ENCODE measurements around the gene TBC1D9B.
"Not testable (repeated sequence)": the region's sequence is repeated elsewhere in the genome, so short reads cannot be mapped to it uniquely, and the experiment has no call there.

Gene TBC1D9B

DNA sequence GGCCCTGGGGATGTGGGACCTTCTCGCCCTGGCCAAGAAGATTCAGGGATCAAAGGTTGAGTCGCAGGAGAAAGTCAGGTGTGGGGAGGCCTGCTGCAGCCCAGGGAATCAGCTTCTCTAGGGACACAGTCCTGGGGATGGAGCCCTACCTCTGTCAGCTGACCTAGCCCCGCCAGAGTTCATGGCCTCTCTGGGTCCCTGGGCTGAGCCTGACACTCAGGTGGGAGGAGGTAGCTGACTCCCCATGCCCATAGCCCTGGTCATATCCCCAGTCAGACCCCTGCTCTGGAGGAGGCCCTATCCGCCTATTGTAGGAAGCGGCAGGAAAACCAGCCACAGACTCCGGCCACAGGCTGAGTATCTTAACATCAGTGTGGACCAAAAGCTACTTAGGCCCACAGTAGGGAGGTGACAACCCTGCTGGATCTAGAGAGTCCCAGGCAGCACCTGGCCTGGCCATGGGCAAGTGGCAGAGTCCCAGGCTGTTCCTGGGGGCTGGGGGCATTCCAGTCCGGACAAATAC, 34.0 kb downstream of the TBC1D9B start:
- DNase-seq (ENCODE audit: extremely low read depth, low read depth): no peak
- TF ChIP-seq, protein P1, sequence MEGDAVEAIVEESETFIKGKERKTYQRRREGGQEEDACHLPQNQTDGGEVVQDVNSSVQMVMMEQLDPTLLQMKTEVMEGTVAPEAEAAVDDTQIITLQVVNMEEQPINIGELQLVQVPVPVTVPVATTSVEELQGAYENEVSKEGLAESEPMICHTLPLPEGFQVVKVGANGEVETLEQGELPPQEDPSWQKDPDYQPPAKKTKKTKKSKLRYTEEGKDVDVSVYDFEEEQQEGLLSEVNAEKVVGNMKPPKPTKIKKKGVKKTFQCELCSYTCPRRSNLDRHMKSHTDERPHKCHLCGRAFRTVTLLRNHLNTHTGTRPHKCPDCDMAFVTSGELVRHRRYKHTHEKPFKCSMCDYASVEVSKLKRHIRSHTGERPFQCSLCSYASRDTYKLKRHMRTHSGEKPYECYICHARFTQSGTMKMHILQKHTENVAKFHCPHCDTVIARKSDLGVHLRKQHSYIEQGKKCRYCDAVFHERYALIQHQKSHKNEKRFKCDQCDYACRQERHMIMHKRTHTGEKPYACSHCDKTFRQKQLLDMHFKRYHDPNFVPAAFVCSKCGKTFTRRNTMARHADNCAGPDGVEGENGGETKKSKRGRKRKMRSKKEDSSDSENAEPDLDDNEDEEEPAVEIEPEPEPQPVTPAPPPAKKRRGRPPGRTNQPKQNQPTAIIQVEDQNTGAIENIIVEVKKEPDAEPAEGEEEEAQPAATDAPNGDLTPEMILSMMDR (IDR thresholded peaks at IDR 0.05; ENCODE audit: low read depth, low read length): no peak

DNA sequence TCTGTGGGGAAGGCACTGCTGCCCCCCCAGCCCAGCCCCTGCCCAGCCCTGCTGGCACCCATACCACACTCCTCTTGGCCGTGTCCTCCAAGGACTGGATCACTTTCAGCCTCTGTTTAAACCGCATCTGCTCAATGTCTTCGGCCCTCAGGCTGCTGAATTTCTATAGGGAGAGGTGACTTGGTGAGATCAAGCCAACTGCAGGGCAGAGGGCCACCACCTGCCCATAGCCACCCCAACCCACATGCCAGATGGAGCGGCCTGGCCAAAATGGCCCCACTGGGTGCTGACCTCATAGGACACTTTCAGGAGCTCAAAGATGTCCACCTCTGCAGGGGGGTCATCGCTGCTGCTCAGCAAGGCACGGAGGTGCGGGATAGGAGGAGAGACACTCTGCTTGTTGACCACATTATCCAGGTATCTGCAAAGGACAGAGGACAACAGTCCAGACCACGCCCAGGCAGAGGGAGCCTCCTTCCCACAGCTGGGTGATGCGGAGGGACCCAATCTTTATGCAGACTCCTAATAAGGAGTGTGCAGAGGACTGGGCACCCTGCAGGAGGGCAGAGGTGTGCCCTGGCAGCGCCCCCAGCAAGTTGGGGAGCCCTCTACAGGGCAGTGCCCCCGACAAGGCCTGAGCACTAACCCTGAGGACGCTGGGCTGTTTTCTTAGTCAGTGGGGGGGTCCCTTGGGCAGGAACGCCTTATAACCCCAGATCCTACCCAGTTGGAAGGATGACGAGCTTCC, 34.7 kb downstream of the TBC1D9B start:
- no peak for DNase-seq (ENCODE audit: extremely low read depth, low read depth)
- TF ChIP-seq, protein P1 (IDR thresholded peaks at IDR 0.05; ENCODE audit: low read depth, low read length): no peak

DNA sequence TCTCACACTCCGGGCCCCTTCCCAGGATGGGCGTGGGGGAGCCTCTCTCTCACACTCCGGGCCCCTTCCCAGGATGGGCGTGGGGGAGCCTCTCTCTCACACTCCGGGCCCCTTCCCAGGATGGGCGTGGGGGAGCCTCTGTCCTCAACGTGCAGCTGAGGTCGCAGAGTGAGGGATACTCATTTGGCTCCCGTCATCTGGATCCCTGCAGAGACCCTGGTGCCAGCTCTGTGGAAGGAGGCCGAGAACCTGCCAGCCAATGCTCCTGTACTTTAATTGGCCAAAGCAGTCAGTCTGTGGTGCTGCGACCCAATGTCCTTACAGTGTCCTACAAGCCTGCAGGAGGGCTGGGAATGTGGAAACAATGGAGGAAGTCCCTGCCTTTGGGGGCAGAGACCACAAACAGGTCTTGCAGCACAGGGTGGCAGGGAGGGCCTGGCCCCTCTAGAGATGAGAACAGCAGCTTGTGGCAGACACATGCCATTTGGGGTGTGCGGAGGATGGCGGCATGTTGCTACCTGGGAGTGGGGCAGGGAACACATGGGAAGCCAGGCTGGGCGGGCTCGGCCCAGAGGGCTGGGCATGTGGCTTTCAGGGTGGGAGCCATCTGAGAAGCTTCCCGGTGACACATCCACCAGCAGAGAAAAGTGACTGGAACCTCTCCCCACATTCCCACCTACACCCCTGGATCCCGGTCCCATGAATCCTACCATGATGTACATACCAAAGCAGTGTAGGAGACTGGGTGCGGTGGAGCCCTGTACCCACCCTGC, 35.5 kb downstream of the TBC1D9B start:
- no peak for DNase-seq (ENCODE audit: extremely low read depth, low read depth)
- TF ChIP-seq, protein P1 (IDR thresholded peaks at IDR 0.05; ENCODE audit: low read depth, low read length): no peak

DNA sequence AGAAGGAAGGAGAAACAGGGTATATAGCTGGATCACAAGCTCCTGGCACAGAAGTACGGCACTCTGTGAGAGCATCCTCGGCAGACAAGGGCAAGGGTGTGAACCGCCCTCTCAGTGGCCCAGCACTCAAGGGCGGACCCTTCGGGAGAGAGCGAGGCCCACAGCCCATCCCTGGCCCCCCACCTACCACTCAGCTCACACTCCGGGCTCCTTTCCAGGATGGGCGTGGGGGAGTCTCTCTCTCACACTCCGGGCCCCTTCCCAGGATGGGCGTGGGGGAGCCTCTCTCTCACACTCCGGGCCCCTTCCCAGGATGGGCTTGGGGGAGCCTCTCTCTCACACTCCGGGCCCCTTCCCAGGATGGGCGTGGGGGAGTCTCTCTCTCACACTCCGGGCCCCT, 36.2 kb downstream of the TBC1D9B start:
- not testable (repeated sequence) for DNase-seq (ENCODE audit: extremely low read depth, low read depth)

DNA sequence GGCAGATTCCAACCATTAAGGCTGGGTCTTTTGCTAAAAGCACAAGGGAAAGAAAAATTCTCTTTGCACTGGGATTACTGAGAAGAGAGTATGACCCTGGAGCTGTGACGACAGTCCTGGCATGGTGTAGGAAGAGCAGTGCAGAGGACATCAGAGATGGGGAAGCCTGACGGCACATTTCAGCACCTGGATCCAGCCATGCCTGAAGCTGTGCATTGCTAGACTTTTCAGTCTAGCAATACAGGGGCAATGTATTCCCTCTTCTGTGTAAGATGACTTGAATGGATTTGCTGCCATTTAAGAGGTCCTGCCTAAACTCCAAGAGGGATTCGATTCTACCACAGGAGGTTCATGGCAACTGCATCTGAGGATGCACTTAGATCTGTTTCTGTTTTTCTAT, 36.7 kb downstream of the TBC1D9B start:
- TF ChIP-seq, protein P1 (IDR thresholded peaks at IDR 0.05; ENCODE audit: low read depth, low read length): no peak
- DNase-seq (ENCODE audit: extremely low read depth, low read depth): no peak

DNA sequence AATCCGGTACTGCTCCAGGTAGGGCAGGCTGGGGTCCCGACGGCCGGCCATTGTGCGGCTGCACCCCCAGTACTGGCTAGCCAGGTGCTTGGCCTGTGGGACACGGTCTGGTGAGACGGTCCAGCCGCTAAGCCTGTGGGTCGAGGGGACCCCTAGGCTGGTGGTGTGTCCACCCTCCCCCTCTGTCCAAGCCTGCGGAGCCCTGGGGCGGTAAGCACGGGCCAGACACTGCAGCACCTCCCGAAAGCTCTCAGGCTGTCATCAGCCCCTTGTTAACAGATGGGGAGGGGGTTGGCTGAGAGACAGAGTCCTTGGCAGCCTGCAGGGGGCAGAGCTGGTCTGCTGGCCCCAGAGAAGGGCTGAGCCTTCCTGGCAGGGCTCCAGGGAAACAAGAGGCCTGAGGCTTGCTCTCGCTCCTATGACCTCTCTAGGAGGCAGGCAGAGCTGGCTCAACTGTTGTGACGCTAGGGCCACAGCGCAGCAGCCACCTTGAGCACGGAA, 37.2 kb downstream of the TBC1D9B start:
- TF ChIP-seq, protein P1 (IDR thresholded peaks at IDR 0.05; ENCODE audit: low read depth, low read length): peak; percentile 16
- no peak for DNase-seq (ENCODE audit: extremely low read depth, low read depth)

DNA sequence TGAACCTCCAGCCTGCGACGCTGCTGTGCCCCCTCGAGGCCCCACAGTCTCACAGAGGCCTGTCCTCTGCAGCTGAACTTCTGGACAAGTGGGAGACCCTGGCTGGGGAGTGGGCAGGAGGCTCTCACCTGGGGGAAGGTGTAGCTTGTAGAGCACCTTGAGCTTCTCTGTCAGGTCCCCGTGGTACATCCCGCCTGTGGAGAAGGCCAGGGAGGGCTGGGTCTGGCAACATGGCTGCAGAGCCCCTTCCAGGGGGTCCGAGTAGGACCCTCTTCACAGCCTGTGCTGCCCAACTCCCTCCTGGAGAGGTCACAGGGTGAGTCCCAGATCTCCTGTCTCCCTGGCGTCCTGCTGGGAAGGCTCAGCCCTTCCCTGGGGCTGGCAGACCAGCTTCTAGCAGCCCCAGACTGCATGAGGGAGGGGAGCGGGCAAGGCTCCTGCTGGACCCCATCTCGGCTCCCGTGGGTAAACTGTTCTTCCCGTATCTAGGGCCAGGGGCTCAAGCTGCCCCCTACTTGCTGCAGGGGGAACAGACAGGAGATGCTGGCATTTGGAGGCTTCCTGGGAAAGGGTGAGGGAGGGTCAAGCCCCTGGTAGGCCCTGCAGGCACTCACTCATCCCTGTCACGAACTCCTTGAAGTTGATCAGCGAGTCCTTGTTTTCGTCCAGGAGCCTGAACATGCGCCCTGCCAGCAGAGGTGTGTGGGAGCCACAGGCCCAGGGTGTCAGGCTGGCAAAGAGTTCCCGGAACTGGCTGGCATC, 37.9 kb downstream of the TBC1D9B start:
- no peak for DNase-seq (ENCODE audit: extremely low read depth, low read depth)
- TF ChIP-seq, protein P1 (IDR thresholded peaks at IDR 0.05; ENCODE audit: low read depth, low read length): no peak

Data from AG09319 (cell line).